Measurements from ENCODE around the gene UPB1.
"Not testable (repeated sequence)": the region's sequence is repeated elsewhere in the genome, so short reads cannot be mapped to it uniquely, and the experiment has no call there.

UPB1 gene

DNA sequence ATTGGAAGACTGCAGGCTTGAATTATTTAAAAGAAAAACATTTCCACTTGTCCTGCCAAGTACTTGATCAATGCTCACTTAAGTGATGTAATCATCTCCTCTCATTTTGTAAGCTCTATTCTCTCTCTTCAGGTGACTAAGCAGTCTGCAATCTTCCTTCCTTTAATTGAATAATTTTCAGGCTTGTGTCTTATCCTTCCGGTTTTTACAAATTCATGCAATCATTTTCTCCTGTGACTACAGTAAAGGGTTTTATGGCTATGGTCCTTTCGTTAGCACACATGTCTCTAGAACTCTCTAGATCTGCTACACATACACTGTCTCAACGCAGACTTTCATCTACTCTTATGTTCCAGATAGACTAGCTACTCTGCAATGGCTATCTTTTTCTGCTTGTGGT, 12.6 kb upstream of the UPB1 start:
- DNase-seq: peak; percentile 54 to 91

- no peak for DNase-seq
These were observed 12.1 kb upstream of the UPB1 start for GRCh38 chr22:24482998-24483397.

- no peak for DNase-seq
These were observed 11.1 kb upstream of the UPB1 start for GRCh38 chr22:24483976-24484545.

DNA sequence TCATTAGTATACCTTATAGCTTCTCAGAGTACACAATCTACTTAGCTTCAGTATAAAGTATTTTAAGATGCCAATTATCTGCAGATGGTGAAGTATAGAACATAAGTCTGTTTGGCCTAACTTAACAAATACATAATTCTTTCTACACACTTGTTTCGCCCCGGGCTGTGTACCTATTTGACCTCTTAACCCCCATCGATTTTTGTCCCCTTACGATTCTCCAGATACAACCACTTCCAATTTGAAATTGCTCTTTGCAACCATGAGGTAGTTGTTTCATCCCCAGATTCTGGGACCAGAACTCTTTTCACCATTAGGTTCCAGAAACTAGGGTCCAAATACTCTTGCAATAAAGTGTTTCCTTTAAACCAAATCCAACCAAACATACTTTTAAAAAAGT, 10.0 kb upstream of the UPB1 start:
- DNase-seq: no peak

DNA sequence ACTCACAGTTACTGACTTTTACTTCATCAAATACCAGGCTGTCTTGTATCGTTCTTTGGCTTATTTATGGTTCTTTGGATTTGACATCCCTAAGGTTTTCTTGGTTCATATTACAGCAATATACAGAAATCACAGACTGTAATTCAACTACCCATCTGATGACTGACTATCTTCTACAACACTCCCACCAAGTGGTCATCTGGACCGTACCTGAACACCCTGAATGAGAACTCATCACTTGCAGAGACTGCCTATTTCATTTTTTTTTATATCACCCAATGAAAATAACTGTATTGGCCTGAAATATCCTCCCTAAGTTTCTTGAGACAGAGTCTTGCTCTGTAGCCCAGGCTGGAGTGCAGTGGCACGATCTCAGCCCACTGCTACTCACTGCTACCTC, 9.5 kb upstream of the UPB1 start:
- no peak for DNase-seq

DNA sequence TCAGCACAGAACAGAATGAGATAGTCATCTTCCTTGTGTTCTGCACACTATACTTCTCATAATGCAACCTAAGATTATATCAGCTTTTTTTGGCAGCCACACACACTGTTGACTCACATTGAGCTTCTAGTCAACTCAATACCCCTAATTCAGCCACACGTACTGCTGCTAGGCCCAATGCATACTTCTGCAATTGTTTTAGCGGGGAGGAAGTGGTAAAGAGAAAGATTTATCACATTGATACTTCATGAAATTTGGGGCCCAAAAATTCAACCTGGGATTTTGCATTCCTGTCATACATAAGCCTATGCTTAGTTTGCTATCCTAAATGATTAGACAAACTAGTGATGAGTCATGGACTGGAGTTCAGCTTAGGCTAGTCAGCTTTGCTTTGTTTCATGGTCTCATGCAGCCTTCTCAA, 8.6 kb upstream of the UPB1 start:
- DNase-seq: peak; percentile 47 to 50

- no peak for DNase-seq
These were observed 6.1 kb upstream of the UPB1 start for GRCh38 chr22:24489011-24489410.

GRCh38 chr22:24489434-24489833, 5.7 kb upstream of the UPB1 start:
- DNase-seq: not testable (repeated sequence)

DNA sequence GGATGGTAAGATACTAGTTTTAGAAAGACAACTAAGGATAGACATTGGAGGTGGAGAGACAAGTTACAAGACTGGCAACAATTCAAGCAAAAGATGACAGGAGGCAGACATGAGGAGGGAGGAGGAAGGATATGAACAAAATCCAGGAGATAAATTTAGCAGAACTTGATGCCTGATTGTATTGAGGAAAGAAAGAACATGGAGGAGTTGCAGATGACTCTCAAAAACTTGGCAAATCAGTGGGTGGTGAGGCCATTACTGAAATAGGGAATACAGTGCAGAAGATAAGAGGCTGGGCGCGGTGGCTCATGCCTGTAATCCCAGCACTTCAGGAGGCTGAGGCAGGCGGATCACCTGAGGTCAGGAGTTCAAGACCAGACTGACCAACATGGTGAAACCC, 2.7 kb upstream of the UPB1 start:
- DNase-seq: no peak

DNA sequence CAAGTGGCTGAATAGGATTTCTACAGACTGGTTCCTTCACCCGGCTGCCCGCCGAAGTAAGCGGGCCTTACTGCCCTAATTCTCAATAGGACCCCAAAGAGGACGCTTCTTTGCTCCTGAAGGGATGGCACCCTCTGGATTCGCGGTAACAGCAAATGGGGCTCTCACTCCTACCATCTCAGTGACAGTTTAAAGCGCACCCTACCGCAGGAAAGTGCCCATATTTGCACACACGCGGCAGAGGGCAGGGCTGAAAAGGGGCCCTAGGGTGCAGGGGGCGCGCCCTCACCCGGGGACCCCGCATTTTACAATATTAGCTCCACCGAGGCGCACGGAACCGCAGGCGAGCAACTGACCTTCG, 985 bp upstream of the UPB1 start:
- DNase-seq: no peak

DNA sequence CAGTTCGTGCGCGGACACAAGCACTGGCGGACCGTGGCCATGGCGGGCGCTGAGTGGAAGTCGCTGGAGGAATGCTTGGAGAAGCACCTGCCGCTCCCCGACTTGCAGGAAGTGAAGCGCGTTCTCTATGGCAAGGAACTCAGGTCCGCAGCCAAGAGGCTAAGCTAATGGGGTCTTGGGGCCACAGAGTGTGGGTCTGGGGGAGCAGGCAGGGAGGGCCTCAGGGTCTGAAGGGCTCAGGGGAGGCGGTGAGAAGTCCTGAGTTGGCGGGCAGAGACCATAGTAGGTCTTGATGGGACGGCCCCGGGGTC, 188 bp downstream of the UPB1 start:
- DNase-seq: no peak

- no peak for DNase-seq
These were observed 1.1 kb downstream of the UPB1 start for GRCh38 chr22:24496234-24496633.

DNA sequence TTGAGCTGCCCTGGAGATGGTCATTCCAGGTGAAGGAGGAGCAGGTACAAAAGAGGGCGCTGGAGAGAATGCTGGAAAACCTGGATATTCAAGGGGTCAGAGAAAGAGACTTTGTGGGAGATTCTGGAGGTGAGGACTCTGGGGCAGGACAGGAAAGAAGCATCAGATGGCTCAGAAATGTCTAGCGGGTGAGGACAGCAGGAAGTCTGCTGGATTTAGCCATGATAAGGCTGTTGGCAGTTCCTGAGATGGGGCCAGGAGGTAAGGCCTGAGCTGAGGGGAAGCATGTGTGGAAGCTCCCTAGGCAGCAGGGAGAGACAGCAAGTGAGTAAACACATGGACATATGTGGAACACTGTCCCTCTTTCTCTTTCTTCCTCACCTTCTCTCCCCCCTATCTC, 1.5 kb downstream of the UPB1 start:
- no peak for DNase-seq

- DNase-seq: peak in 1 of 2 donors; percentile 14
These were observed 2.7 kb downstream of the UPB1 start for GRCh38 chr22:24497841-24498258.

GRCh38 chr22:24498824-24499223, 3.7 kb downstream of the UPB1 start:
- DNase-seq: no peak

- no peak for DNase-seq
These were observed 4.7 kb downstream of the UPB1 start for GRCh38 chr22:24499706-24500276.

GRCh38 chr22:24500277-24500820, 5.2 kb downstream of the UPB1 start:
- DNase-seq: no peak

DNA sequence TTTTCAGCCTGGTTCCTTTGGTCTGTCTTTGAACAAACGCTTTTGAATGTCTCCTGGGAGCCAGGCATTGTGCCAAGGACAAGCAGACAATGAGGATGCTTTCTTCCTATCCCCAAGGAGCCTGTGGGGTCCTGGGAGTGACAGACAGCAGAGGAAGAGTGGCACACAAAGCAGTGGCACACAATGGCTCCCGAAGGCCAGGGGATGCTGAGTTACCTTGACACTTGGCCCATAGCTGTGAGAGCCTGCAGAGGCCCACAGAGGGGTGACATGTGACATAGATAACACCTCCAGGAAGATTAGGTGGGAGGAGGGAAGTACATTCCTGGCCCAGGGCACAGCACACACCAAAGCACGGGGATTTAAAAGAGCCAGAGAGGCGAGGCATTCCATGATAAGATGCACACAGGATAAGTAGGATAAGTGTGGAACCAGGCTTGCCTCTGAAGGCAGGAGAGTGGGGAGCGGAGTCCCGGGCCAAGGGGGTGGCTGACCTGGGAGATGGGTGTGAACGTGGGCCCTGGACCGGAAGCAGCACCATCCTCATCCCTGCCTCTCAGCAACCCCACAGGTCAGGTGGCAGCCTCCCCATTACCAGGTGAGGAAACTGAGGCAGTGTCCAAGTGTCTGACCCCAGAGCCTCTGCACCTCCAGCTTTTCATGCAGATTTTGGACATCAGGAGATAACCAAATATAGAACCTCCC, 6.3 kb downstream of the UPB1 start:
- no peak for DNase-seq

DNA sequence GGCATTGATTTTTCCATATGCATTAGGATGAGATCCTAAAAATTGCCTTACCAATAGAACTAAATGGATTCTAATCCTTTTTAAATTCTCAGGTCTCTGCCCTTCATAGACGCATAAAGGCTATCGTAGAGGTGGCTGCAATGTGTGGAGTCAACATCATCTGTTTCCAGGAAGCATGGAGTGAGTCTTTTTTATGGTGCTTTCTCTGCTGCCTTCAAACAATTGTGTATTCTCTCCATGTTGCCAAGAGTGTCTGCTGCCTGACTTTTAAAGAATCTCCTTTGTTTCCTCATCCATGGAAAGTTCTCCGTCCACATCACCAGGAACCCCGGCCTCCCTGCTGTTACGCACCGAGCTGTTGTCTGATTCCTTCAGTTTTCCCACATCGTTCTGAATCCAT, 6.9 kb downstream of the UPB1 start:
- DNase-seq: no peak

DNA sequence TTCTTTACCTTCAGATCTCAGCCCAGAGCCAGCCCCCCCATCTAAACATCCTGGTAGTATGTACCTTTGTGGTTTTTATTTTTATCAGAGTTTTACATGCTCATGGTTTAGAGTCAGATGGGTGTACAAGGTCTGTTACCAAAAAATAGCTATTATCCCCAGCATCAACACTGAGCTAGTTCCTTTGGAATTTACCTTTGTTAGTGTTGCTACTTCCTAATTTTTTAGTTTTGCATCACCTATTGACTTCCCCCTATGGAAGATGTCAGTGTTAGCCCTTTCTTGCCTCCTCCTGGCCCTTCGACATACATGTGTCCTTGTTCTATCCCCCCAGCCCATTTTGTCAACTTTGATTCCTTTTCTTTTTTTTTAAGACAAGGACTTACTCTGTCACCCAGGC, 7.4 kb downstream of the UPB1 start:
- no peak for DNase-seq

DNA sequence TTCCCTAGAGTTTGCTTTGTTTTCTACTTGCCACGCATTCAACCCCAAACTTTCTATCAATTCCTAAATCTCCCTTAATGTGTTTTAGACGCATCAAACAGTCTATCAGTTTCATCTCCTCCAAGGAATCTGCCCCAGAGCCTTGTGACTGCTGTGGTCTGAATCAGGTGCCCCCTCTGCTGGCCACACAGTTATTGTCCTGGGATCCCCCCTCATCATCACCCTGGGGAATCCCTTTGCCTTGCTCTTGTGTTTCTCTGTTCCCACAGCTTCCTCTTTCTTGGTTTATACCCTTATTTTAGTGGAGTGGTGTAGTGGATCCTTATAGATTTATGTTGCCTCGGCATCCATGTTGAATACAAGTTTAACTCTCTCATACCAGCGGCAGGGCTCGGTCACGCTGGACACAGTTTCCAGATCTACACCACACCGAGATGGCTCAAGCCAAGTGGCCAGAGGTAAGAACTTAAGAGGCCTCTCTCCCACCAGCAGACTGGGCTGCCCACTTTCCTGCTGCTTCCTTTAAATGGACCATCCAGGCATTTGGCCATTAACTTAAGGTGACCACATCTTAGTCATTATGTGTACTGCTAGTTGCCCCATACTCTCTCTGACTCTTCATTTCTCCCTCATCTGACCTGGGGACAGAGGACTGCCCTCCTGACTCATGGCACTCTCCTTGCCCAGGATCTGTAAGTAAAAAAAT, 8.2 kb downstream of the UPB1 start:
- peak; percentile 89 to 90 for DNase-seq

DNA sequence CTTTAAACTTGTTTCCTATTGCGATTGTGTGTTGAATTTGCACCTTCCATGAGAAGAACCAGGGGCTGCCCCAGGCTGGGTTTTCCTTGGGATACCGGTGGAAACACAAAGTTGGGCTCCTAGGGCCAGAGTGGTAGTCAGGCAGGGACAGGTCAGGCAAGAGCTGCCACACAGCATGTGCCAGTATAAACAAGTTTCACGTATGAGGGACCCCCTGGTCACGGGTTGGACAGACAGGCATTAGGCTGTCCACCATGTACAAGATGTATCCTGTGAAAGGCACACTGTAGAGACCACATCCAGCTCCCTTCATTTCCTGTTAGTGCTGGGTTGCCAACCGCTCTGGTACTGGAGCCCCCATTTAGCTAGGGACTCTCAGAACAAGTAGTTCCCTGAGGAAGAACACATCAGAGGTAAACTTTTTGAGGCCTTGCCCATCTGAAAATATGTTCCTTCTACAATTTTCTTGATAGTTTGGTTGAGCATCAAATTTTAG, 8.8 kb downstream of the UPB1 start:
- DNase-seq: no peak

GRCh38 chr22:24504540-24504939, 9.4 kb downstream of the UPB1 start:
- peak; percentile 23 to 61 for DNase-seq

Data from inflammatory macrophage (primary cell).